ENCODE results near the gene TASP1. TPM values are rescaled to one million over a fixed set of nuclear protein-coding genes. Genes with fewer than 3 reads are reported as not detected.

The TASP1 gene
- polyA plus RNA-seq, 1 donor from 2014 or later, result 20.2 TPM

GRCh38 chr20:13683833-13684232 is 45.1 kb upstream of the TASP1 start:
- Histone ChIP-seq H3K36me3 (ENCODE audit: insufficient read depth, low read length) (no peaks in the 10 kb centered on the region), H2AFZ (ENCODE audit: low read depth, low read length) (no peak overlapping the region), H3K9ac (ENCODE audit: low read length) (no peak overlapping the region), H3K27me3 (ENCODE audit: insufficient read depth, low read depth, low read length) (no peaks in the 10 kb centered on the region), H4K20me1 (ENCODE audit: insufficient read depth) (no peaks in the 10 kb centered on the region), H3K27ac (ENCODE audit: low read length) (no peak overlapping the region), H3K9me3 (ENCODE audit: low read length) (no peaks in the 10 kb centered on the region), H3K4me3 (ENCODE audit: low read length) (no peak overlapping the region), H3K79me2 (replicated peaks; ENCODE audit: insufficient read depth, low read length) (no peaks in the 10 kb centered on the region), H3F3A (ENCODE audit: insufficient read depth, low read length, poor library complexity, severe bottlenecking) (no peaks in the 10 kb centered on the region), H3K9me2 (ENCODE audit: insufficient read depth, low read length) (no peaks in the 10 kb centered on the region), H3K4me2 (ENCODE audit: low read length) (no peak overlapping the region)
- TF ChIP-seq SMC3 (conservative IDR thresholded peaks at IDR 0.05; ENCODE audit: poor library complexity) (no peak), EZH2 (IDR thresholded peaks at IDR 0.05; ENCODE audit: borderline replicate concordance, insufficient read depth, low read length, poor library complexity, severe bottlenecking) (no peak), MXI1 (conservative IDR thresholded peaks at IDR 0.05; ENCODE audit: poor library complexity, severe bottlenecking) (no peak), RAD21 (conservative IDR thresholded peaks at IDR 0.05) (no peak), POLR2AphosphoS5 (IDR thresholded peaks at IDR 0.05) (no peak), EP300 (conservative IDR thresholded peaks at IDR 0.05; ENCODE audit: poor library complexity, severe bottlenecking) (no peak), REST (IDR thresholded peaks at IDR 0.05; ENCODE audit: borderline replicate concordance) (no peak), CTCF (IDR thresholded peaks at IDR 0.05; ENCODE audit: poor library complexity, severe bottlenecking) (no peak), TAF1 (IDR thresholded peaks at IDR 0.05; ENCODE audit: low read depth) (no peak)

GRCh38 chr20:13681248-13682125 is 42.8 kb upstream of the TASP1 start:
- no peaks in the 10 kb centered on the region for H3K9me2 ChIP-seq (ENCODE audit: insufficient read depth, low read length)
- TF ChIP-seq SMC3 (conservative IDR thresholded peaks at IDR 0.05; ENCODE audit: poor library complexity), result no peak
- TF ChIP-seq EZH2 (IDR thresholded peaks at IDR 0.05; ENCODE audit: borderline replicate concordance, insufficient read depth, low read length, poor library complexity, severe bottlenecking), result no peak
- TF ChIP-seq MXI1 (conservative IDR thresholded peaks at IDR 0.05; ENCODE audit: poor library complexity, severe bottlenecking), result no peak
- no peak for TF ChIP-seq RAD21 (conservative IDR thresholded peaks at IDR 0.05)
- TF ChIP-seq POLR2AphosphoS5 (IDR thresholded peaks at IDR 0.05), result no peak
- TF ChIP-seq EP300 (conservative IDR thresholded peaks at IDR 0.05; ENCODE audit: poor library complexity, severe bottlenecking), result no peak
- TF ChIP-seq REST (IDR thresholded peaks at IDR 0.05; ENCODE audit: borderline replicate concordance), result no peak
- TF ChIP-seq CTCF (IDR thresholded peaks at IDR 0.05; ENCODE audit: poor library complexity, severe bottlenecking), result no peak
- no peak for TF ChIP-seq TAF1 (IDR thresholded peaks at IDR 0.05; ENCODE audit: low read depth)
- no peak overlapping the region for H3K9ac ChIP-seq (ENCODE audit: low read length)
- no peak overlapping the region for H3K4me2 ChIP-seq (ENCODE audit: low read length)
- H2AFZ ChIP-seq (ENCODE audit: low read depth, low read length), result no peak overlapping the region
- no peak overlapping the region for H3K27ac ChIP-seq (ENCODE audit: low read length)
- no peaks in the 10 kb centered on the region for H3F3A ChIP-seq (ENCODE audit: insufficient read depth, low read length, poor library complexity, severe bottlenecking)
- H3K79me2 ChIP-seq (replicated peaks; ENCODE audit: insufficient read depth, low read length), result no peaks in the 10 kb centered on the region
- H3K9me3 ChIP-seq (ENCODE audit: low read length), result no peaks in the 10 kb centered on the region
- H4K20me1 ChIP-seq (ENCODE audit: insufficient read depth), result no peaks in the 10 kb centered on the region
- H3K4me3 ChIP-seq (ENCODE audit: low read length), result no peak overlapping the region
- H3K36me3 ChIP-seq (ENCODE audit: insufficient read depth, low read length), result no peaks in the 10 kb centered on the region
- H3K27me3 ChIP-seq (ENCODE audit: insufficient read depth, low read depth, low read length), result no peaks in the 10 kb centered on the region

Measured in neural cell (in vitro differentiated cells).